Smooth muscle cell (in vitro differentiated cells): ENCODE results near the gene CTSZ. TPM values are rescaled to one million over a fixed set of nuclear protein-coding genes. Genes with fewer than 3 reads are reported as not detected.
A peak's percentile ranks its signal among the peaks of the same experiment; 100 is the strongest.

Source experiments
- DNase-seq: peaks from one replicate; lab custom pipeline; 2025; ENCODE audit not compliant: unreplicated experiment; lab: John Stamatoyannopoulos, UW
- H2AFZ ChIP-seq: fragments of 200-600 bp; sonication (generic); 2 replicates; pipeline ENCODE4 v1.6.0; 2016; ENCODE audit warnings: antibody characterized with exemption, low read depth, mild to moderate bottlenecking
- H3F3A ChIP-seq: fragments of 200-600 bp; sonication (generic); 2 replicates; pipeline ENCODE4 v1.6.0; 2017; ENCODE audit warnings: antibody characterized with exemption, low read depth
- H3K27ac ChIP-seq: fragments of 200-600 bp; sonication (generic); 2 replicates; pipeline ENCODE4 v1.5.1; 2016; ENCODE audit warnings: low read depth, mild to moderate bottlenecking
- H3K27me3 ChIP-seq: fragments of 200-600 bp; sonication (generic); 2 replicates; pipeline ENCODE4 v1.6.1; 2016; ENCODE audit warnings: low read depth, mild to moderate bottlenecking
- H3K36me3 ChIP-seq: fragments of 200-600 bp; sonication (generic); 2 replicates; pipeline ENCODE4 v1.5.1; 2016; ENCODE audit warnings: low read depth
- H3K4me1 ChIP-seq: fragments of 200-600 bp; sonication (generic); 2 replicates; pipeline ENCODE4 v1.5.1; 2016; ENCODE audit warnings: low read depth
- H3K4me2 ChIP-seq: fragments of 200-600 bp; sonication (generic); 2 replicates; pipeline ENCODE4 v1.6.0; 2016; ENCODE audit warnings: mild to moderate bottlenecking
- H3K4me3 ChIP-seq: fragments of 200-600 bp; sonication (generic); 2 replicates; pipeline ENCODE4 v1.5.1; 2016; ENCODE audit warnings: mild to moderate bottlenecking
- H3K79me2 ChIP-seq: fragments of 200-600 bp; sonication (generic); 2 replicates; pipeline ENCODE4 v1.6.0; 2016; ENCODE audit warnings: low read depth, mild to moderate bottlenecking
- H3K9ac ChIP-seq: fragments of 200-600 bp; sonication (generic); 2 replicates; pipeline ENCODE4 v1.6.0; 2016; ENCODE audit warnings: low read depth
- H3K9me3 ChIP-seq: fragments of 200-600 bp; sonication (generic); replicated peaks from 2 replicates; pipeline ENCODE4 v1.5.1; 2016; ENCODE audit warnings: low read depth
- H4K20me1 ChIP-seq: fragments of 200-600 bp; sonication (generic); 2 replicates; pipeline ENCODE4 v1.6.0; 2016; ENCODE audit warnings: low read depth
- CTCF ChIP-seq: fragments of 200-600 bp; sonication (generic); IDR thresholded peaks from 2 replicates; pipeline ENCODE4 v1.5.1; 2017; ENCODE audit warnings: borderline replicate concordance, mild to moderate bottlenecking, antibody characterized with exemption; ENCODE audit not compliant: insufficient read depth, poor library complexity, severe bottlenecking
- whole genome bisulfite sequencing: methylation state at CpG from one replicate; pipeline ENCODE4 v1.1.7; 2016; ENCODE audit warnings: low lambda C conversion rate; 5-methylcytosine and 5-hydroxymethylcytosine counted together
- polyA plus RNA-seq: library from polyadenylated mRNA; unstranded; fragments of >200 nt; fragmentation: Nextera tagmentation; extraction: Ambion mirVana; gene quantifications from 2 replicates; pipeline ENCODE4 v1.2.1, GENCODE V29; 2016
- total RNA-seq: library from RNA; depleted of rRNA; stranded (reverse); fragments of >200 nt; gene quantifications from 2 replicates; pipeline ENCODE4 v1.2.3, GENCODE V29; 2014

The CTSZ gene
- total and polyA plus RNA-seq, 2 experiments from 2014 or later = 12.7 to 151 TPM

- H3K79me2 ChIP-seq = peaks cover 18% of the 10 kb centered on the region
- no peak overlapping the region for H2AFZ ChIP-seq
- no peak for TF ChIP-seq CTCF
- peaks cover 13% of the 10 kb centered on the region for H3K4me1 ChIP-seq
- no peak overlapping the region for H3K27ac ChIP-seq
- 91% methylated on average over 3 of the region's 3 CpGs for WGBS
- peak overlapping the region; percentile 100 for H3K4me2 ChIP-seq
- no peaks in the 10 kb centered on the region for H3K36me3 ChIP-seq
- H3K9me3 ChIP-seq = no peaks in the 10 kb centered on the region
- peak overlapping the region; percentile 76 for H3K4me3 ChIP-seq
- no peaks in the 10 kb centered on the region for H3K27me3 ChIP-seq
- no peak for DNase-seq
- peaks cover 8% of the 10 kb centered on the region for H4K20me1 ChIP-seq
- peak overlapping the region; percentile 93 for H3K9ac ChIP-seq
- no peaks in the 10 kb centered on the region for H3F3A ChIP-seq
These were observed 1.4 kb downstream of the CTSZ start for GRCh38 chr20:59005523-59006166.

DNA sequence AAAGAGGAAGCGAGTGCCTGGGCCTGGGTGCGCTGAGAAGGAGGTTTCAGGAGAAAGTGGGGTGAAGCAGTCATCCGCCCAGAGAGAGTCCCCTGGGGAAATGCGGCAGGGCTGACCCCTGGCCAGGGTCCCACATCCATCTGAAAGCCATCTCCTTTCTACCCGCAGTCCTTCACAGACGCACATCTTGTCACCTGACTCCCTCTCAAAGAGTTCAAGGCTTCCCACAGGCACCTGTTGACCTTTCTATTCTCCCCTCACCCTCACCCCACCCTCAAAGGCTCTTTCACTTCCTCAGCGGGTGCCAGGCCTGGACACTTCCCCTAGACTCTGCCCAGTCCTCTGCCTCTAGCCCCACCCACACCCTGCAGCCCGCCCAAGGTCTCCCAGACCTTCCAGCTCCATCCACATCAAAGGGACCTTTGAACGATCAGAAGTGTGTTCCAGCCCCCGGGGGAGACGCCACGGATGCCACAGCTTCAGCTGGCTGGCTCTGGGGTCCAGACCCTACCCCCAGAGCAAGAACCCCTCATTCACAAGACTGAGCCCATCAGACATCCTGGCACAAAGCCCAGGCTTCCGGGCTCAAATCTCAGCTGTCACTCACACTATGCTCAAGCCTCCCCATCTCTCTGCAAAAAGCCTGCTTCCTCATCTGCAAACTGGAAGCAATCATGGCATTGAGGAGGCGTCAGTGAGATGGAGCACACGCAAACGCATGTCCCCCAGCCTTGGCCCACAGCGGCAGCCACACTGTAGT lies 2.1 kb downstream of the CTSZ start:
- peak overlapping the region; percentile 100 for H3K4me2 ChIP-seq
- H3F3A ChIP-seq = no peaks in the 10 kb centered on the region
- H3K27me3 ChIP-seq = no peaks in the 10 kb centered on the region
- H3K27ac ChIP-seq = no peak overlapping the region
- H3K9ac ChIP-seq = no peak overlapping the region
- no peak for TF ChIP-seq CTCF
- 91% methylated on average over 16 of the region's 17 CpGs for WGBS
- H3K9me3 ChIP-seq = no peaks in the 10 kb centered on the region
- DNase-seq = no peak
- peaks cover 8% of the 10 kb centered on the region for H4K20me1 ChIP-seq
- no peaks in the 10 kb centered on the region for H3K36me3 ChIP-seq
- H3K4me1 ChIP-seq = peaks cover 11% of the 10 kb centered on the region
- H3K4me3 ChIP-seq = no peak overlapping the region
- H3K79me2 ChIP-seq = peaks cover 18% of the 10 kb centered on the region
- H2AFZ ChIP-seq = no peak overlapping the region

- no peaks in the 10 kb centered on the region for H3K9me3 ChIP-seq
- no peak for TF ChIP-seq CTCF
- H3K9ac ChIP-seq = no peak overlapping the region
- no peaks in the 10 kb centered on the region for H3K36me3 ChIP-seq
- no peak for DNase-seq
- no peak overlapping the region for H2AFZ ChIP-seq
- H3K4me3 ChIP-seq = no peak overlapping the region
- peaks cover 18% of the 10 kb centered on the region for H3K79me2 ChIP-seq
- H3K4me2 ChIP-seq = no peak overlapping the region
- no peaks in the 10 kb centered on the region for H3F3A ChIP-seq
- WGBS = 98% methylated on average over 4 of the region's 4 CpGs
- no peaks in the 10 kb centered on the region for H3K27me3 ChIP-seq
- peaks cover 11% of the 10 kb centered on the region for H3K4me1 ChIP-seq
- no peak overlapping the region for H3K27ac ChIP-seq
- H4K20me1 ChIP-seq = peaks cover 8% of the 10 kb centered on the region
These were observed 2.6 kb downstream of the CTSZ start for GRCh38 chr20:59004493-59004762.
